ENCODE measurements around the gene LARGE1.
"Not testable (repeated sequence)": the region's sequence is repeated elsewhere in the genome, so short reads cannot be mapped to it uniquely, and the experiment has no call there.

Gene LARGE1

GRCh38 chr22:33461698-33462434 is 458.4 kb downstream of the LARGE1 start:
- DNase-seq, result no peak

- DNase-seq, result not testable (repeated sequence)
Measured at GRCh38 chr22:33461245-33461644, 459.0 kb downstream of the LARGE1 start.

GRCh38 chr22:33459137-33459536 is 461.1 kb downstream of the LARGE1 start:
- DNase-seq, result no peak

- no peak for DNase-seq
Measured at GRCh38 chr22:33456511-33456910, 463.8 kb downstream of the LARGE1 start.

GRCh38 chr22:33455036-33455435 is 465.2 kb downstream of the LARGE1 start:
- no peak for DNase-seq

- no peak for DNase-seq
Measured at GRCh38 chr22:33451866-33452469, 468.3 kb downstream of the LARGE1 start.

GRCh38 chr22:33450756-33451155 is 469.5 kb downstream of the LARGE1 start:
- no peak for DNase-seq

GRCh38 chr22:33447733-33448132 is 472.5 kb downstream of the LARGE1 start:
- DNase-seq, result no peak

- no peak for DNase-seq
Measured at GRCh38 chr22:33443683-33444082, 476.6 kb downstream of the LARGE1 start.

- DNase-seq, result no peak
Measured at GRCh38 chr22:33440756-33441155, 479.5 kb downstream of the LARGE1 start.

GRCh38 chr22:33438273-33438672 is 482.0 kb downstream of the LARGE1 start:
- DNase-seq, result no peak

- DNase-seq, result no peak
Measured at GRCh38 chr22:33431300-33431699, 489.0 kb downstream of the LARGE1 start.

- DNase-seq, result no peak
Measured at GRCh38 chr22:33429281-33429680, 491.0 kb downstream of the LARGE1 start.

- no peak for DNase-seq
Measured at GRCh38 chr22:33427461-33427860, 492.8 kb downstream of the LARGE1 start.

GRCh38 chr22:33426451-33426850 is 493.8 kb downstream of the LARGE1 start:
- DNase-seq, result no peak

- DNase-seq, result no peak
Measured at GRCh38 chr22:33421859-33422258, 498.4 kb downstream of the LARGE1 start.

- DNase-seq, result no peak
Measured at GRCh38 chr22:33418484-33418883, 501.8 kb downstream of the LARGE1 start.

GRCh38 chr22:33415401-33415800 is 504.9 kb downstream of the LARGE1 start:
- no peak for DNase-seq

- DNase-seq, result no peak
Measured at GRCh38 chr22:33409079-33409478, 511.2 kb downstream of the LARGE1 start.

GRCh38 chr22:33405194-33405593 is 515.1 kb downstream of the LARGE1 start:
- DNase-seq, result no peak

- no peak for DNase-seq
Measured at GRCh38 chr22:33404723-33405122, 515.6 kb downstream of the LARGE1 start.

- DNase-seq, result no peak
Measured at GRCh38 chr22:33402325-33402724, 518.0 kb downstream of the LARGE1 start.

- DNase-seq, result no peak
Measured at GRCh38 chr22:33401291-33401690, 519.0 kb downstream of the LARGE1 start.

GRCh38 chr22:33400891-33401290 is 519.4 kb downstream of the LARGE1 start:
- DNase-seq, result no peak
